ENCODE measurements around the gene ERP44.

- TF ChIP-seq TEAD4 (IDR thresholded peaks at IDR 0.05; ENCODE audit: borderline replicate concordance, insufficient read depth) (no peak), REST (IDR thresholded peaks at IDR 0.05; ENCODE audit: low read depth, low read length) (no peak), CTCF (IDR thresholded peaks at IDR 0.05) (no peak), EP300 (IDR thresholded peaks at IDR 0.05; ENCODE audit: borderline replicate concordance in 1 of 2, low read depth in 1 of 2, low read length in 1 of 2) (no peak), MXI1 (IDR thresholded peaks at IDR 0.05; ENCODE audit: low read depth, low read length) (no peak), CHD2 (IDR thresholded peaks at IDR 0.05; ENCODE audit: low read length, partially characterized antibody) (no peak), SIN3A (IDR thresholded peaks at IDR 0.05; ENCODE audit: borderline replicate concordance, low read depth, low read length) (no peak), MAX (IDR thresholded peaks at IDR 0.05; ENCODE audit: low read depth) (no peak), YY1 (IDR thresholded peaks at IDR 0.05; ENCODE audit: low read depth) (no peak), ZBTB33 (IDR thresholded peaks at IDR 0.05; ENCODE audit: borderline replicate concordance, low read depth) (no peak)
These were observed 32.4 kb upstream of the ERP44 start for GRCh38 chr9:100131216-100131615.

All from SK-N-SH (cell line).